Psoas muscle (tissue), 8 donors: ENCODE results near the gene LANCL2. TPM values are rescaled to one million over a fixed set of nuclear protein-coding genes. Genes with fewer than 3 reads are reported as not detected.

Source experiments
- ATAC-seq, 4 donors: fragments of 200-7000 bp; cut with Tn5 transposase; one replicate each; pipeline ENCODE4 v1.9.1; 2020; ENCODE audit warnings: moderate library complexity in 3 of 4, mild to moderate bottlenecking in 2 of 4
- DNase-seq, 2 donors: peaks; one replicate each; pipeline ENCODE4 v3.0.0-alpha.2; 2020
- H3K27ac ChIP-seq: fragments of 200-600 bp; one replicate; pipeline ENCODE4 v1.8.0; 2022
- H3K27me3 ChIP-seq, 3 donors: fragments of 200-600 bp in 1 of 3; one replicate each; pipeline versions ENCODE4 v1.6.1 to v1.8.0; 2013 to 2022; ENCODE audit warnings: low read length in 2 of 3, mild to moderate bottlenecking in 2 of 3, moderate library complexity in 1 of 3; ENCODE audit not compliant: insufficient read depth in 3 of 3
- H3K36me3 ChIP-seq, 2 donors: fragments of 200-600 bp in 1 of 2; one replicate each; pipeline versions ENCODE4 v1.6.1 to v1.8.0; 2013 to 2022; ENCODE audit warnings: low read depth in 1 of 2, mild to moderate bottlenecking in 1 of 2, moderate library complexity in 1 of 2; ENCODE audit not compliant: insufficient read depth in 1 of 2
- H3K4me1 ChIP-seq: fragments of 200-600 bp; one replicate; pipeline ENCODE4 v1.8.0; 2022
- H3K4me3 ChIP-seq: fragments of 200-600 bp; one replicate; pipeline ENCODE4 v1.8.0; 2022; ENCODE audit warnings: mild to moderate bottlenecking
- H3K9me3 ChIP-seq: fragments of 200-600 bp; one replicate; pipeline ENCODE4 v1.8.0; 2022
- WGBS, 3 donors: extraction: QIAGEN DNeasy Blood & Tissue Kit; methylation state at CpG; one replicate each; pipeline versions ENCODE4 v1.1.6 to v1.1.7; 2013; 5-methylcytosine and 5-hydroxymethylcytosine counted together
- intact Hi-C, 2 donors: fragments of 100-400 bp; cut with DNase I; formaldehyde crosslinking; loops; one replicate each; pipeline versions ENCODE4 v1.11.0 to v1.14.2; 2022
- polyA plus RNA-seq, 3 donors: library from polyadenylated mRNA; stranded (reverse); fragments of 200-250 nt; gene quantifications; one replicate each; pipeline ENCODE4 v1.2.3, GENCODE V29; 2013
- total RNA-seq, 4 donors: library from RNA; stranded (reverse); fragmentation: NEBNext Ultra II Directional in 2 of 4; extraction: Animal tissue kit (Norgen Biotek cat#: 25700) in 2 of 4; gene quantifications; one replicate each; pipeline versions ENCODE4 v1.2.1 to v1.2.4, GENCODE V29; 2021 to 2023
- TF ChIP-seq, protein P1 (sequence below): fragments of 200-600 bp; IDR thresholded peaks from one replicate; pipeline ENCODE4 v1.8.0; 2022; ENCODE audit warnings: antibody characterized with exemption
- donor health status: healthy with polysubstance abuse.
- donor health status: DM: no; HTN: no; CAD: no; lungs with moderate emphysema.
- donor health status: Bipolar disorder and iron deficiency.
- donor health status: healthy.
- donor health status: DM: yes; HTN: yes; CAD: no.
- donor health status: DM: no; HTN: no; CAD: no.
- donor health status: DM: no; HTN: no; CAD: no.
- donor health status: DM: yes; HTN: yes; CAD: no.

Gene LANCL2
- total and polyA plus RNA-seq, 7 donors: 5.4 to 16.9 (median 9.6) TPM

DNA sequence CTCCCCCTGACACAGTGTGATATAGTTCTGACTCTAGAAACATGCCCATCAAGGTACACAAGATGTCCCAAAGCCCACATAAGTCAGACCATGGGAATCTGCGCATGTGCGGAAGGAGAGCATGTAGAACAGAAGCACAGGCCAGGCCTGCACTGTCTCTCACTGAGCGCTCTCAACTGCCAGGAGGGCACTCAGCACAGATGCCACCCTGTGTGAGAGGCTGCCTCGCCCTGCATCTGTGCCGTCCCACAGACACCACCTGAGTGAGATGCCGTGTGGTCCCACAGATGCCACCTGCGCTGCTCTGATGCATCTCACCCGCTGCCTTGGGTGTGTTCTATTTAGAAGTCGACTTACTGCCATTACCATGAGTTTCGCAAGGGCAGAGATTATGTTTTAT lies 108.8 kb downstream of the LANCL2 start:
- 97 to 98% (median 97%) methylated on average over 10 of the region's 10 CpGs for WGBS, 3 donors
- DNase-seq (no peak), ATAC-seq (no peak)
- Histone ChIP-seq H3K27me3 (no peaks in the 10 kb centered on the region), H3K4me1 (peaks cover 20% of the 10 kb centered on the region), H3K4me3 (no peak overlapping the region), H3K36me3 (peaks cover 0 to 8% of the 10 kb centered on the region in 2 donors), H3K9me3 (no peaks in the 10 kb centered on the region), H3K27ac (no peak overlapping the region)
- intact Hi-C loops: no loop called here
- TF ChIP-seq, protein P1, sequence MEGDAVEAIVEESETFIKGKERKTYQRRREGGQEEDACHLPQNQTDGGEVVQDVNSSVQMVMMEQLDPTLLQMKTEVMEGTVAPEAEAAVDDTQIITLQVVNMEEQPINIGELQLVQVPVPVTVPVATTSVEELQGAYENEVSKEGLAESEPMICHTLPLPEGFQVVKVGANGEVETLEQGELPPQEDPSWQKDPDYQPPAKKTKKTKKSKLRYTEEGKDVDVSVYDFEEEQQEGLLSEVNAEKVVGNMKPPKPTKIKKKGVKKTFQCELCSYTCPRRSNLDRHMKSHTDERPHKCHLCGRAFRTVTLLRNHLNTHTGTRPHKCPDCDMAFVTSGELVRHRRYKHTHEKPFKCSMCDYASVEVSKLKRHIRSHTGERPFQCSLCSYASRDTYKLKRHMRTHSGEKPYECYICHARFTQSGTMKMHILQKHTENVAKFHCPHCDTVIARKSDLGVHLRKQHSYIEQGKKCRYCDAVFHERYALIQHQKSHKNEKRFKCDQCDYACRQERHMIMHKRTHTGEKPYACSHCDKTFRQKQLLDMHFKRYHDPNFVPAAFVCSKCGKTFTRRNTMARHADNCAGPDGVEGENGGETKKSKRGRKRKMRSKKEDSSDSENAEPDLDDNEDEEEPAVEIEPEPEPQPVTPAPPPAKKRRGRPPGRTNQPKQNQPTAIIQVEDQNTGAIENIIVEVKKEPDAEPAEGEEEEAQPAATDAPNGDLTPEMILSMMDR: no peak

DNA sequence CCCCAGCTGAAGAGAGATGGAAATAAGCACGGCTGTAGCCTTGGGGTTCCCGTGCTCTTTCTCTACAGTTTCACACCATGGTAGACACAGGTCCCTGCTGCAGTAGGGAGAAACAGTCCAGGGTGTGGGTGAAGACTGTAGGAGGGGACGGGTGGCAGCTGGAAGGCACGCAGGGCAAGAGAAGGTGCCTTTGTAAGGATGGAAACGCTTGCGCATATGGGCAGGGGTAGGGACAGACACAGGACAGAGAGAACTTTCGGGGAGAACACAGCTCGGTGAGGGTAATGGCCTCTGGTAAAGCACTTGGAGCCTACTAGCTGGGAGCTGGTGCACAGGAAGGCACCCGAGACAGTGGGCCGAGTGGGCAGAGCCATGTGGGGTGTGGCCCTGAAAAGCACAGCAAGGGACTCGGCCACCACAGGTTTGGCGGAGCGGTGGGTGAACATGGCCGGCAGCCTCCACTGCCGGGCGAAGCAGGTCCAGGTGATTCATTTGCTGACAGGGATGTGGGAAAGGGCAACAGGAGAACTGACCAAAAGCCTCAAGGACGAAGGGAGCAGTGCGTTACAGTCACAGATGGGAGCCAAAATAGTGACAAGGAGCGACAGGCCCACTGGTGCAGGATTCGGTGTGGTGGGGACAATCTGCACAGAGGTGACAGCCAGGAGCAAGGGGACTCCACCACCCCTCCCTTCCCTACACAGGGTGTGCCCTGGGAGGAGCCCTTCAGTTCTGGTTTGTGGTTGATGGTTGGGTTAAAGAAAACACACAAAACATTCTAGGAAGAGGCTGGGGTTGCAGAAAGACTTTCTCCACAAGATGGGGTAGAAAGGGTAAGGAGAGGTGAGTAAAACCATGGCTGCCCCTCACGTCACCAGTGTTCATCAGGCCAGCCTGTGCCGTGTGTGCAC lies 110.1 kb downstream of the LANCL2 start:
- intact Hi-C loops: no loop called here
- Histone ChIP-seq H3K36me3 (peaks cover 0 to 8% of the 10 kb centered on the region in 2 donors), H3K4me3 (no peak overlapping the region), H3K9me3 (no peaks in the 10 kb centered on the region), H3K4me1 (peaks cover 20% of the 10 kb centered on the region), H3K27me3 (no peaks in the 10 kb centered on the region), H3K27ac (no peak overlapping the region)
- TF ChIP-seq, protein P1: no peak
- 89% methylated on average over 22 of the region's 22 CpGs for WGBS, 3 donors
- no peak for ATAC-seq
- DNase-seq: no peak

DNA sequence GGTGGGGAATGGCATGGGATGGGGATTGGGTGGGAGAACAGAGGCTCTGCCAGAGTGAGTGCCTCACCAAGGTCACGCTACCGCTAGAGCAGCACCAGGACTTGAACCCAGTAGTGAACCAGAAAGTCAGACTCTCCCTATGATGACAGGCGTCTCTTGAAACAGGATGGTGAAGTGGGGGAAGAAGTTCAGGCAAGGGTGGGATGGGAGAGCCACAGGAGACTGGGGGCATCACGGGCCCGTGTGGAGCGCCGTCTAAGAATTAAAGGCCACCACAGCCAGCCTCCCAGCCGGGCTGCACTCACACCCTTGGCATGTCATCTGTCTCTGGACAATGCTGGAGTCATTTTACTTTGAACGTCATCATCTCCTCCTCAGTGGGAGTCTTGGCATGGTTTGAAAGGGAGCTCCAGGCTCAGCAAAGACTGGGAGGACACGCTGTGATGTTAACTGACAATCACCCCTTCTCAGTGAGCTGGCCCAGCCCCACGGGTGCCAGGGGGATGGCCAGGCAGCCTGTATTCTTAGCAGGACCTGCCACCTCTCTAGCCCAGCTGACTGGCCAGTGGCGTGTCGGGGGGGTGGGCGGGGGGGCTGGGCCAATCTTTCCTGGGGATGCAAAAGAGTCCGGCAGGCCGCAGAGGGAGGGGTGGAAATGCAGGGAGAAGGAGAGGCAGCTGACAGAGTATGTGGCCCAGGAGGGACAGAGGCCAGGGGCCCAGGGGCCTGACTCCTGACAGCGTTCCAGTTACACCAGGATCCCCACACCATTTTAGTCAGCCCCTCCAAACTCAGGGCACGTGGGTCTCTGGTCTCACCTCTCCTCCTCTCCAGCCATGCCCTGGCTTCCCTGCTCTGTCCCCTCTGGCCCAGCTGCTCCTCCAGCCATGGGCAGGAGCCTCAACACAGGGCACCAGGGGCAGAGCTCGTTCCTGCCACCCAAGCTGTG lies 111.0 kb downstream of the LANCL2 start:
- no peaks in the 10 kb centered on the region for H3K27me3 ChIP-seq
- no peak for DNase-seq
- H3K4me1 ChIP-seq: peaks cover 20% of the 10 kb centered on the region
- WGBS, 3 donors: 50 to 62% (median 52%) methylated on average over 17 to 19 of the region's 19 CpGs
- H3K4me3 ChIP-seq: no peak overlapping the region
- H3K9me3 ChIP-seq: no peaks in the 10 kb centered on the region
- intact Hi-C loops: no loop called here
- peaks cover 0 to 10% of the 10 kb centered on the region in 2 donors for H3K36me3 ChIP-seq
- peak overlapping the region; percentile 10 for H3K27ac ChIP-seq
- TF ChIP-seq, protein P1: no peak
- peak; percentile 68 to 87 (median 82) for ATAC-seq

DNA sequence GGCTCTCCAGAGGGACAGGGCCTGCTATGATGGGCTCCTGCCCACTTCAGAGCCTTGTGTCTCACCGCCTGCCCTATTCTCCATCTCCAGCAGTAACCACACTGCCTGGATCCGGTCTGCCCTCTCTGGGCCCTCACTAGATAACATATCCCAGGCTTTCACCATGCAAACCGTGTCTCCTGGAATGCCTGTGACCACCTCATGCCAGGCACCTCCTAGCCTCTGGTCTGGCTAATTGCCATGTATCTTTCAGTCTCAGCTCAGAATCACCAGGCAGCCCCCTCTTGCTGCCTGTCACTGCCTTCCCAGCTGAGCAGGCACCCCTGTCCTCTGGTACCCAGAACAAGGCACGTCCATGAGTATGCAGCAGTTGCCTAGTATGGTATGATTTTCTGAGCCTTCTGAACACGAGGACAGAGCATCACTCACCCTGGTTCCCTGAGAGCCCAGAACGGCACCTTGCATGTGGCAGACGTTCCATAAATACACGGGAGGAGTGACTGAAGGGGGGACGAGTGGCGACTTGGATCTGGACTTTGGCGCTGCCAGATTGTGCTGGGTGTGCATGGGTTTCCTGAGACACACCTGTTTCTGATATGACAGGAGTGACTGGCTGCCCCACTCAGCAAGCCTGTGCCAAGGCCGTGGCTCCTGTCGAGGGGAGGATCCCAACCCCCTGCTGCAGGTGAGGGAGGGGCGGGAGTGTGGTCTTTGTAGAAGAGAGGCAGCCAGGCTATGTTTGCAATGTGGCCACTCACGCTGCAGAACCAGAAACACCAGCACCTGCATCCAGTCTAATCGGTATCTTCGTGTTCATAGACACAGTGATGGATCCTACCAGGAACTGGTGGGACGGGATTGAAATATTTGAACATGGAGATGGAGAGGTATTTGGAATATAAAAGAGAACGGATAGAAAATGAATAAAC lies 112.0 kb downstream of the LANCL2 start:
- ATAC-seq: peak in 2 of 4 donors; percentile 8 to 10
- TF ChIP-seq, protein P1: no peak
- intact Hi-C loops: no loop called here

More for the DNA sequence above, 112.0 kb downstream of the LANCL2 start:
- Histone ChIP-seq H3K4me3 (no peak overlapping the region), H3K36me3 (peaks cover 0 to 10% of the 10 kb centered on the region in 2 donors), H3K4me1 (peaks cover 20% of the 10 kb centered on the region), H3K27ac (peak overlapping the region; percentile 10), H3K9me3 (no peaks in the 10 kb centered on the region), H3K27me3 (no peaks in the 10 kb centered on the region)
- no peak for DNase-seq
- 74 to 93% (median 77%) methylated on average over 19 of the region's 19 CpGs for WGBS, 3 donors
